CD8-positive, alpha-beta memory T cell (primary cell): ENCODE data around the gene CAMSAP3. TPM values are rescaled to one million over a fixed set of nuclear protein-coding genes. Genes with fewer than 3 reads are reported as not detected.

Source experiments
- CTCF ChIA-PET: fragments of 350-600 bp; sonication (Branson Sonifier 250); formaldehyde crosslinking; loops from one replicate; lab custom pipeline; 2021; ENCODE audit warnings: antibody characterized with exemption; lab: Charles Lee
- POLR2A ChIA-PET: fragments of 350-600 bp; sonication (Branson Sonifier 250); formaldehyde crosslinking; loops from one replicate; lab custom pipeline; 2021; ENCODE audit warnings: antibody characterized with exemption; lab: Charles Lee
- DNase-seq, 5 donors: peaks; one replicate each; pipeline versions ENCODE4 v3.0.0 to v3.0.0-alpha.2; 2020 to 2022; ENCODE audit warnings: mixed read lengths in 1 of 5
- H3K27ac ChIP-seq: one replicate; pipeline ENCODE4 v1.7.0; 2013; ENCODE audit warnings: low read depth, mild to moderate bottlenecking, low read length, moderate library complexity
- H3K27me3 ChIP-seq: 2 replicates; pipeline ENCODE4 v1.7.0; 2013; ENCODE audit warnings: low read length, mild to moderate bottlenecking; ENCODE audit not compliant: insufficient read depth, poor library complexity, severe bottlenecking
- H3K36me3 ChIP-seq: 2 replicates; pipeline ENCODE4 v1.7.0; 2013; ENCODE audit warnings: mild to moderate bottlenecking, low read length, moderate library complexity; ENCODE audit not compliant: insufficient read depth
- H3K4me1 ChIP-seq: 2 replicates; pipeline ENCODE4 v1.7.0; 2013; ENCODE audit warnings: mild to moderate bottlenecking, low read length, moderate library complexity; ENCODE audit not compliant: insufficient read depth
- H3K4me3 ChIP-seq: 2 replicates; pipeline ENCODE4 v1.7.0; 2013; ENCODE audit warnings: mild to moderate bottlenecking, low read length
- H3K9me3 ChIP-seq: 2 replicates; pipeline ENCODE4 v1.7.0; 2013; ENCODE audit warnings: mild to moderate bottlenecking, low read length
- H3K27ac Mint-ChIP-seq, 8 donors: one replicate each; pipeline ENCODE4 v1.8.0; 2020 to 2021; ENCODE audit warnings: mixed read lengths in 8 of 8, mild to moderate bottlenecking in 6 of 8, inconsistent platforms in 3 of 8, moderate library complexity in 3 of 8
- H3K27me3 Mint-ChIP-seq, 2 donors: one replicate each; pipeline ENCODE4 v1.8.0; 2020 to 2021; ENCODE audit warnings: mixed read lengths in 2 of 2, mild to moderate bottlenecking in 1 of 2, moderate library complexity in 1 of 2
- H3K36me3 Mint-ChIP-seq, 3 donors: one replicate each; pipeline ENCODE4 v1.8.0; 2020 to 2021; ENCODE audit warnings: mixed read lengths in 3 of 3, inconsistent platforms in 1 of 3, mild to moderate bottlenecking in 1 of 3
- H3K4me1 Mint-ChIP-seq, 3 donors: one replicate each; pipeline ENCODE4 v1.8.0; 2020 to 2021; ENCODE audit warnings: mixed read lengths in 3 of 3, inconsistent platforms in 1 of 3, mild to moderate bottlenecking in 1 of 3
- H3K4me3 Mint-ChIP-seq, 7 donors: one replicate each; pipeline ENCODE4 v1.8.0; 2020 to 2021; ENCODE audit warnings: mixed read lengths in 7 of 7, mild to moderate bottlenecking in 6 of 7, moderate library complexity in 4 of 7, inconsistent platforms in 2 of 7
- H3K9me3 Mint-ChIP-seq, 5 donors: one replicate each; pipeline ENCODE4 v1.8.0; 2020 to 2022; ENCODE audit warnings: mixed read lengths in 5 of 5, mild to moderate bottlenecking in 3 of 5, moderate library complexity in 2 of 5, inconsistent platforms in 1 of 5
- polyA plus RNA-seq: library from polyadenylated mRNA; unstranded; fragments of 300-500 nt; fragmentation: Illumina TruSeq; gene quantifications from one replicate; pipeline ENCODE4 v1.2.3, GENCODE V29; 2021
- total RNA-seq, 2 experiments: library from RNA; stranded (reverse); gene quantifications; one replicate each; pipeline ENCODE4 v1.2.3, GENCODE V29; 2021

CAMSAP3 gene
- total and polyA plus RNA-seq, 3 experiments from 2014 or later: 0.07 to 0.31 (median 0.24) TPM

GRCh38 chr19:7579182-7579581 lies 16.5 kb upstream of the CAMSAP3 start:
- Mint-ChIP-seq H3K27me3 (peaks cover 2 to 17% of the 10 kb centered on the region in 2 donors), H3K27ac (no peak overlapping the region), H3K36me3 (no peaks in the 10 kb centered on the region), H3K4me1 (no peaks in the 10 kb centered on the region), H3K9me3 (no peaks in the 10 kb centered on the region), H3K4me3 (no peak overlapping the region)
- no peak for DNase-seq
- H3K27me3 ChIP-seq: no peaks in the 10 kb centered on the region
- H3K36me3 ChIP-seq: no peaks in the 10 kb centered on the region
- no peaks in the 10 kb centered on the region for H3K4me1 ChIP-seq
- H3K9me3 ChIP-seq: no peaks in the 10 kb centered on the region
- POLR2A ChIA-PET: no interaction called here
- no peak overlapping the region for H3K27ac ChIP-seq
- CTCF ChIA-PET: interaction anchor here (1.9 kb wide), 1 partner anchor 11 kb away, joined by 6 read pairs; no protein-coding TSS in a partner anchor
- H3K4me3 ChIP-seq: no peak overlapping the region

DNA sequence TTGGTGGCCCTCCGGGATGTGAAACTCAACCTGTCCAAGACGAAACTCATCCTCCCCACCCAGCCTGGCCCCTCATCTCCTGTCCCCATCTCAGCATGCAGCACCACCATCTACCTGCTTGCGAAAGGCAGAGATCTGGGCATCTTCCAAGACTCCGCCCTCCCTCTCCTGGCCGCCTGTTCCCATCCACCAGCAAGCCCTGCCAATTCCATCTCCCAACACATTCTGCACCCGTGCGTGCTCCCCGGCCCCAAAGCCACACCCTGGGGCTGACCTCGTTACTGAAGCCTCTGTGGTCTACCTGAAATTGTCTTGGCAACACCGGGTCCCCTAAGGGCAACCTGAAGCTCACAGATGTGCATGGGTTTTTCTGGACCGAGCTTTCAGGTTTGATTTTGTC lies 13.2 kb upstream of the CAMSAP3 start:
- Histone ChIP-seq H3K9me3 (no peaks in the 10 kb centered on the region), H3K36me3 (no peaks in the 10 kb centered on the region), H3K4me3 (no peak overlapping the region), H3K4me1 (no peaks in the 10 kb centered on the region), H3K27ac (no peak overlapping the region), H3K27me3 (no peaks in the 10 kb centered on the region)
- Mint-ChIP-seq H3K9me3 (no peaks in the 10 kb centered on the region), H3K27me3 (peaks cover 4 to 9% of the 10 kb centered on the region in 2 donors), H3K4me1 (no peaks in the 10 kb centered on the region), H3K27ac (no peak overlapping the region), H3K4me3 (no peak overlapping the region), H3K36me3 (no peaks in the 10 kb centered on the region)
- no peak for DNase-seq
- ChIA-PET POLR2A (no interaction called here), CTCF (no interaction called here)

- CTCF ChIA-PET: no interaction called here
- no peak overlapping the region for H3K4me3 ChIP-seq
- no peak overlapping the region for H3K27ac Mint-ChIP-seq
- H3K27me3 ChIP-seq: no peaks in the 10 kb centered on the region
- no peaks in the 10 kb centered on the region for H3K9me3 ChIP-seq
- no peak overlapping the region for H3K27ac ChIP-seq
- H3K36me3 Mint-ChIP-seq: no peaks in the 10 kb centered on the region
- H3K4me1 ChIP-seq: no peaks in the 10 kb centered on the region
- no peaks in the 10 kb centered on the region for H3K36me3 ChIP-seq
- H3K27me3 Mint-ChIP-seq: peaks cover 18 to 36% of the 10 kb centered on the region in 2 donors
- DNase-seq: no peak
- POLR2A ChIA-PET: no interaction called here
- no peaks in the 10 kb centered on the region for H3K9me3 Mint-ChIP-seq
- no peak overlapping the region for H3K4me3 Mint-ChIP-seq
- no peaks in the 10 kb centered on the region for H3K4me1 Mint-ChIP-seq
Observed at GRCh38 chr19:7589822-7590221, 5.8 kb upstream of the CAMSAP3 start.

GRCh38 chr19:7590256-7590655 lies 5.4 kb upstream of the CAMSAP3 start:
- ChIA-PET POLR2A (no interaction called here), CTCF (no interaction called here)
- H3K36me3 ChIP-seq: no peaks in the 10 kb centered on the region
- Mint-ChIP-seq H3K27me3 (peaks cover 22 to 35% of the 10 kb centered on the region in 2 donors), H3K36me3 (peaks cover 0 to 2% (median 0%) of the 10 kb centered on the region in 3 donors), H3K27ac (no peak overlapping the region), H3K9me3 (no peaks in the 10 kb centered on the region), H3K4me3 (no peak overlapping the region), H3K4me1 (peaks cover 2 to 3% (median 3%) of the 10 kb centered on the region in 3 donors)
- no peak for DNase-seq
- H3K27ac ChIP-seq: no peak overlapping the region
- no peaks in the 10 kb centered on the region for H3K9me3 ChIP-seq
- no peaks in the 10 kb centered on the region for H3K27me3 ChIP-seq
- H3K4me3 ChIP-seq: no peak overlapping the region
- H3K4me1 ChIP-seq: no peaks in the 10 kb centered on the region

DNA sequence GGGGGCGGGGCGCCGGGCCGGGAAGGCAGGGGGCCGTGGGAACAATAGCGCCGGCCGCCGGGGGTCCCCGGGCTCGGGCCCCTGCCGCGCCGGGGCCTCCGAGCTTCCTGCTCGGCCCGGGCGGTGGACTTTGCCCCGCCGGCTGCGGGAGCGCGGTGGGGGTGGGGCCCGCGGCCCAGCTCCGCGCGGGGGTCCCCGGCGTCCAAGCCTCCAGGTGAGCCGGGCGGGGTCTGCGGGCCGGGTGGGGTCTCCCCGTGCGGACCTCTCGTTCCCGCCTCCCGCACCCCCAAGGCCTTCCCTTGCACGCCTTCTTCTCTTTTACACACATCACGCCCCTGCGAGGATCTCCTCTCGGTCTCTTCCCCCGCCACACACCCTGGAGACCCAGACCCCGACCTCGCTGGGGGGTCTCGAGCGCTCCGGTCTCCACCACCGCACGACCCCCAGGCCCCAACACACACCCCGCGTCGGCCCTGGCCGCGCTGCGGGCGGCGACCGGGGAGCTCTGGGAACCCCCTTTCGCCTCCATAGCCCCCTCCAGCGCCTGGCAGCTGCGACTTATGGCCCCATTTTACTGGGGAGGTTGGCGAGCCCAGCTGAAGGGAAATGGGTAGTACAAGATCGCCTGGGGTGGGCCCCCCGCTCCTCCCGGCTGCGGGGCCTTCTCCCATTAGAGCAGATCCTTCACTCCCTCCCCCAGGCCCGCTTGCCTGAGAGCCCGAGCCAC lies 711 bp downstream of the CAMSAP3 start:
- Histone ChIP-seq H3K36me3 (no peaks in the 10 kb centered on the region), H3K9me3 (no peaks in the 10 kb centered on the region), H3K27me3 (peaks cover 18% of the 10 kb centered on the region), H3K4me1 (no peaks in the 10 kb centered on the region), H3K27ac (no peak overlapping the region), H3K4me3 (no peak overlapping the region)
- POLR2A ChIA-PET: interaction anchor here (1.2 kb wide), 1 partner anchor 33 kb away, joined by 3 read pairs; the partner anchor contains the start of genes PET100 and XAB2
- CTCF ChIA-PET: no interaction called here
- Mint-ChIP-seq H3K36me3 (peaks cover 0 to 2% (median 0%) of the 10 kb centered on the region in 3 donors), H3K4me3 (peak overlapping the region in 6 of 7 donors; percentile 37 to 86 (median 52)), H3K9me3 (no peaks in the 10 kb centered on the region), H3K27ac (no peak overlapping the region), H3K4me1 (peaks cover 5 to 8% (median 5%) of the 10 kb centered on the region in 3 donors), H3K27me3 (peaks cover 40 to 45% of the 10 kb centered on the region in 2 donors)
- no peak for DNase-seq

DNA sequence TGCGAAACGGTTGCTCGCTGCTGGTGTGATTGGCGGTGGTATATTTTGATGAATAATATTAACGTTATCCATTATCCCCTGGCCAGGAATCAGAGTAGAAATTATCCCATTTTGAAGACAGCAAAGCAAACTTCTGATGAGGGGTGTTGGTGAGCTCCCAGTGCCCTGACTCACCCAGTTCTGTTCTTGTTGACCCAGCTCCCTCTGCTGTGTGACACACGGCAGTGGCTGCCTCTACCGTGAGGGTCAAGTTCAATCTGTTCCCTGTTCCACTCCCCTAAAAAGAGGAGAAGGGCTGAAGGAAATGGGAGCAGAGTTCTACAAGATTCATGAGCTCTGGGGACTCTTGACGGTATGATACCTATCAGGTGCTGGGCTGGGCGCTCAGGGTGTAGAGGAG lies 2.0 kb downstream of the CAMSAP3 start:
- Histone ChIP-seq H3K4me1 (no peaks in the 10 kb centered on the region), H3K36me3 (no peaks in the 10 kb centered on the region), H3K27ac (no peak overlapping the region), H3K4me3 (no peak overlapping the region), H3K27me3 (peaks cover 18% of the 10 kb centered on the region), H3K9me3 (no peaks in the 10 kb centered on the region)
- ChIA-PET CTCF (no interaction called here), POLR2A (no interaction called here)
- Mint-ChIP-seq H3K9me3 (no peaks in the 10 kb centered on the region), H3K27ac (no peak overlapping the region), H3K36me3 (peaks cover 0 to 2% (median 0%) of the 10 kb centered on the region in 3 donors), H3K4me3 (peak overlapping the region in 5 of 7 donors; percentile 25 to 60 (median 40)), H3K4me1 (peaks cover 5 to 8% (median 5%) of the 10 kb centered on the region in 3 donors), H3K27me3 (peaks cover 40 to 44% of the 10 kb centered on the region in 2 donors)
- no peak for DNase-seq

DNA sequence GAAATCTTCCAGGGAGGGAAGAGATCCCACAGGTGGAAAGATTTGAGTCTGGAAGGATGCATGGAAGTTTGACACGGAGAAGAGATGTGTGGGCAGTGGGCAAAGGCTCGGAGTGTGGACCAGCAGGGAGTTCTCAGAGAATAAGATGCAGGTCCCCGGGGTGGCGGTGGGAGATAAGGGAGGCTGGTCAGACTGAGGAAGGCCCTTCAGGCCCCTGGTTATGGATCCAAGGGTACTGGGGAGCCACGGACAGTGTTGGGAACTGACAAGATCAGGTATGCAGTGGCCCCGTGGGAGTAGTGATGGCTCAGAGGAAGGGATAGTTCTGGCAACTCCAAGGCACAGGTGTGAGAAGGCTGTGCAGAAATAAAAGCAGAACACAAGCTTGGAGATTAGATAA lies 2.5 kb downstream of the CAMSAP3 start:
- Histone ChIP-seq H3K4me1 (no peaks in the 10 kb centered on the region), H3K27ac (no peak overlapping the region), H3K36me3 (no peaks in the 10 kb centered on the region), H3K27me3 (peaks cover 18% of the 10 kb centered on the region), H3K9me3 (no peaks in the 10 kb centered on the region), H3K4me3 (no peak overlapping the region)
- Mint-ChIP-seq H3K27me3 (peaks cover 38 to 43% of the 10 kb centered on the region in 2 donors), H3K4me1 (peaks cover 5 to 8% (median 5%) of the 10 kb centered on the region in 3 donors), H3K9me3 (no peaks in the 10 kb centered on the region), H3K4me3 (peak overlapping the region in 2 of 7 donors; percentile 37 to 60), H3K36me3 (peaks cover 0 to 2% (median 0%) of the 10 kb centered on the region in 3 donors), H3K27ac (no peak overlapping the region)
- ChIA-PET CTCF (no interaction called here), POLR2A (no interaction called here)
- DNase-seq: no peak

DNA sequence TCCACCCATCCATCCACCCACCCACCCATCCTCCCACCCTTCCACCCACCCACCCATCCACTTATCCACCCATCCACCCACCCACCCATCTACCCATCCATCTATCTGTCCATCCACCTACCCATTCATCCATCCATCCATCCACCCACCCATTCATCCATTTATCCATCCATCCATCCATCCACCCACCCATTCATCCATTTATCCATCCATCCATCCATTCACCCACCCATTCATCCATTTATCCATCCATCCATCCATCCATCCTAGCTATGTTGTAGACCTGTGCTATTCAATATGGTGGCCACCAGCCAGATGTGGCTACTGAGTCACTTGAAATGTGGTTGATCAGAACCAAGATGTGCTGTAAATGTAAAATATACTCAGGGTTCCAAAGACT lies 5.1 kb downstream of the CAMSAP3 start:
- Histone ChIP-seq H3K27ac (no peak overlapping the region), H3K9me3 (no peaks in the 10 kb centered on the region), H3K36me3 (no peaks in the 10 kb centered on the region), H3K4me3 (no peak overlapping the region), H3K4me1 (no peaks in the 10 kb centered on the region), H3K27me3 (peaks cover 18% of the 10 kb centered on the region)
- peaks cover 17 to 34% of the 10 kb centered on the region in 2 donors for H3K27me3 Mint-ChIP-seq
- peaks cover 0 to 4% (median 2%) of the 10 kb centered on the region in 3 donors for H3K4me1 Mint-ChIP-seq
- no peak overlapping the region for H3K27ac Mint-ChIP-seq
- H3K9me3 Mint-ChIP-seq: no peaks in the 10 kb centered on the region
- DNase-seq: no peak
- ChIA-PET CTCF (no interaction called here), POLR2A (no interaction called here)
- no peak overlapping the region for H3K4me3 Mint-ChIP-seq
- no peaks in the 10 kb centered on the region for H3K36me3 Mint-ChIP-seq
